Measurements from ENCODE around the gene SLC35E1. TPM values are rescaled to one million over a fixed set of nuclear protein-coding genes. Genes with fewer than 3 reads are reported as not detected.
"Not testable (repeated sequence)": the region's sequence is repeated elsewhere in the genome, so short reads cannot be mapped to it uniquely, and the experiment has no call there.

SLC35E1 gene
- total RNA-seq, 1 experiment from 2014 or later = 28.5 TPM

- Mint-ChIP-seq H3K36me3 (peaks cover 30% of the 10 kb centered on the region), H3K4me3 (no peak overlapping the region), H3K4me1 (no peaks in the 10 kb centered on the region), H3K27ac (no peak overlapping the region), H3K9me3 (no peaks in the 10 kb centered on the region), H3K27me3 (ENCODE audit: low read depth) (no peaks in the 10 kb centered on the region)
- ATAC-seq = peak; percentile 85
- ChIA-PET POLR2A (no interaction called here), CTCF (interaction anchor here (0.6 to 4.5 kb wide), 7 partner anchors 17 to 97 kb away, joined by 3 to 43 read pairs (median 6); partner anchors contain the start of genes C19orf44 and CALR3)
- DNase-seq (ENCODE audit: low spot score) = peak; percentile 36
- no peak for TF ChIP-seq GTF2I (CRISPR knock-in tag; conservative IDR thresholded peaks at IDR 0.05)
- no peak for TF ChIP-seq AR (CRISPR knock-in tag; IDR thresholded peaks at IDR 0.05)
- no peak for TF ChIP-seq SOX15 (CRISPR knock-in tag; IDR thresholded peaks at IDR 0.05)
- no peak for TF ChIP-seq AFF4 (CRISPR knock-in tag; IDR thresholded peaks at IDR 0.05; ENCODE audit: borderline replicate concordance)
- no peak for TF ChIP-seq ZNF263 (CRISPR knock-in tag; IDR thresholded peaks at IDR 0.05; ENCODE audit: low read depth)
- no peak for TF ChIP-seq ZNF281 (CRISPR knock-in tag; IDR thresholded peaks at IDR 0.05)
- TF ChIP-seq ZNF232 (CRISPR knock-in tag; IDR thresholded peaks at IDR 0.05) = no peak
- TF ChIP-seq ZNF512 (CRISPR knock-in tag; IDR thresholded peaks at IDR 0.05; ENCODE audit: borderline replicate concordance) = no peak
- no peak for TF ChIP-seq KAT7 (CRISPR knock-in tag; IDR thresholded peaks at IDR 0.05; ENCODE audit: borderline replicate concordance)
- no peak for TF ChIP-seq ETV6 (CRISPR knock-in tag; IDR thresholded peaks at IDR 0.05)
- no peak for TF ChIP-seq ZNF671 (CRISPR knock-in tag; IDR thresholded peaks at IDR 0.05)
- TF ChIP-seq CBFB (CRISPR knock-in tag; IDR thresholded peaks at IDR 0.05; ENCODE audit: low read depth) = no peak
Observed at GRCh38 chr19:16514383-16515019, 57.7 kb downstream of the SLC35E1 start.

GRCh38 chr19:16512611-16513010, 59.6 kb downstream of the SLC35E1 start:
- ATAC-seq; H3K9me3 Mint-ChIP-seq; POLR2A ChIA-PET; H3K27me3 Mint-ChIP-seq (ENCODE audit: low read depth); CTCF ChIA-PET; H3K4me3 Mint-ChIP-seq; H3K27ac Mint-ChIP-seq; DNase-seq (ENCODE audit: low spot score); H3K4me1 Mint-ChIP-seq: not testable (repeated sequence)
- peak; percentile 54; the same call in 1 of the 2 replicates for TF ChIP-seq ZNF121 (CRISPR knock-in tag; IDR thresholded peaks at IDR 0.05)
- H3K36me3 Mint-ChIP-seq = peaks cover 16% of the 10 kb centered on the region
